ENCODE data around the gene APCDD1.

APCDD1 gene

DNA sequence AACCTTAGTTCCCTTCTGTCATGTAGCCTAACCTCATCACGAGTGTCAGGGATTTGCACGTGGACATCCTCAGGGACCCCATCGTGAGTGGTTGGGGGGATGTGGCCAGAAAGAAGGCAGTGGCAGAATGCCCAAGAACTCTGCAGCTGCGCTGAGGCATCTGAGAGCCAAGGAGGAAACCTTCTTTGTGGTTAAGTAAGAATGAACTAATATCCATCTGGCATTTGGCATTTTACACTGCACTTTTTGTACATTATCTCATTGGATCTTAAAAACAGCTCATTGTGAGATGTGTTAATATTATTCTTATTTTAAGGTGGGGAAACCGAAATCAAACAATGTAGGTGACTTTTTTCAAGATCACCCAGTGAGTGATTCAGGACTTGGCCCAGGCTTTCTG, 32.6 kb upstream of the APCDD1 start:
- no peak for DNase-seq (ENCODE audit: extremely low read depth, insufficient read length)
- Histone ChIP-seq H3K27me3 (replicated peaks; ENCODE audit: control insufficient read depth, insufficient read depth, low read length) (no peaks in the 10 kb centered on the region; the same call in 1 of the 2 replicates), H3K4me3 (replicated peaks; ENCODE audit: low read depth, low read length) (no peak overlapping the region), H3K36me3 (ENCODE audit: control insufficient read depth, insufficient read depth, low read length) (no peaks in the 10 kb centered on the region)
- TF ChIP-seq, protein P1, sequence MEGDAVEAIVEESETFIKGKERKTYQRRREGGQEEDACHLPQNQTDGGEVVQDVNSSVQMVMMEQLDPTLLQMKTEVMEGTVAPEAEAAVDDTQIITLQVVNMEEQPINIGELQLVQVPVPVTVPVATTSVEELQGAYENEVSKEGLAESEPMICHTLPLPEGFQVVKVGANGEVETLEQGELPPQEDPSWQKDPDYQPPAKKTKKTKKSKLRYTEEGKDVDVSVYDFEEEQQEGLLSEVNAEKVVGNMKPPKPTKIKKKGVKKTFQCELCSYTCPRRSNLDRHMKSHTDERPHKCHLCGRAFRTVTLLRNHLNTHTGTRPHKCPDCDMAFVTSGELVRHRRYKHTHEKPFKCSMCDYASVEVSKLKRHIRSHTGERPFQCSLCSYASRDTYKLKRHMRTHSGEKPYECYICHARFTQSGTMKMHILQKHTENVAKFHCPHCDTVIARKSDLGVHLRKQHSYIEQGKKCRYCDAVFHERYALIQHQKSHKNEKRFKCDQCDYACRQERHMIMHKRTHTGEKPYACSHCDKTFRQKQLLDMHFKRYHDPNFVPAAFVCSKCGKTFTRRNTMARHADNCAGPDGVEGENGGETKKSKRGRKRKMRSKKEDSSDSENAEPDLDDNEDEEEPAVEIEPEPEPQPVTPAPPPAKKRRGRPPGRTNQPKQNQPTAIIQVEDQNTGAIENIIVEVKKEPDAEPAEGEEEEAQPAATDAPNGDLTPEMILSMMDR (IDR thresholded peaks at IDR 0.05; ENCODE audit: insufficient read depth, low read length, poor library complexity, severe bottlenecking) = no peak

GRCh38 chr18:10422731-10423130, 31.7 kb upstream of the APCDD1 start:
- H3K36me3 ChIP-seq (ENCODE audit: control insufficient read depth, insufficient read depth, low read length) = no peaks in the 10 kb centered on the region
- H3K4me3 ChIP-seq (replicated peaks; ENCODE audit: low read depth, low read length) = no peak overlapping the region
- DNase-seq (ENCODE audit: extremely low read depth, insufficient read length) = no peak
- TF ChIP-seq, protein P1 (IDR thresholded peaks at IDR 0.05; ENCODE audit: insufficient read depth, low read length, poor library complexity, severe bottlenecking) = no peak
- H3K27me3 ChIP-seq (replicated peaks; ENCODE audit: control insufficient read depth, insufficient read depth, low read length) = no peaks in the 10 kb centered on the region; the same call in 1 of the 2 replicates

DNA sequence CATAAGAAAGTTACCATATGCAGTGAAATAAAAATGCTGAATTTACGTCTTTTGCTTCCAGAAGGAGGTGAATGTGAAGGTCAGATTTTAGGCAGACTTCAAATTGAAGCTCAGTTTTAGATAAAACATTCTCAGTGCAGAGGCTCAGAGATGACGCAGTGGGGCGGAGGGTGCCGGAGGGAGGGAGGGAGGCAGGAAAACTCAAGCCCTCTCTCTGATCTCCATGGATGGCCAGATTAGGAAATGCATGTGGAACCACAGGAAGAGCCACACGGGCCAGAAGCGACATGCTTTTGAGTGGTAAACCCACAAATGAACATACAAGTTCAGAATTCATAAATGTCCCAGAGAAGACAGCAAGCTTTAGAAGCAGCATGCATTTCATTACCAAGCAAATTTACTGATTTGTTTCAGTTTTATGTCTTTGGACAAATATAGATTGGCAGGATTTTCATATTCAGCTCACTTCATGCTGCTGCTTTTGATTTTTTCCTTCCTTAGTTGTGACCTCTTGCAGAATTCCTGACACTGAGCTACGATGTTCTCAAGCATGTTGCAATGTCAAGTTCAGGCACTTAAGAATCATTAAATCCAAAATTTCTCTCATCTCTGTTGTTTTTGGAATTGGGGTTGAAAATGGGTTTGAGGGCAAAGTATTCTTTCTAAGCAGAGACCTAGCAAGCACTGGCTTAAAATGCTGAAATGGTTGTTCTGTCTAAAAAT, 29.7 kb upstream of the APCDD1 start:
- no peaks in the 10 kb centered on the region for H3K36me3 ChIP-seq (ENCODE audit: control insufficient read depth, insufficient read depth, low read length)
- TF ChIP-seq, protein P1 (IDR thresholded peaks at IDR 0.05; ENCODE audit: insufficient read depth, low read length, poor library complexity, severe bottlenecking) = no peak
- H3K27me3 ChIP-seq (replicated peaks; ENCODE audit: control insufficient read depth, insufficient read depth, low read length) = no peaks in the 10 kb centered on the region; the same call in 1 of the 2 replicates
- no peak for DNase-seq (ENCODE audit: extremely low read depth, insufficient read length)
- no peak overlapping the region for H3K4me3 ChIP-seq (replicated peaks; ENCODE audit: low read depth, low read length)

GRCh38 chr18:10430677-10431076, 23.8 kb upstream of the APCDD1 start:
- TF ChIP-seq, protein P1 (IDR thresholded peaks at IDR 0.05; ENCODE audit: insufficient read depth, low read length, poor library complexity, severe bottlenecking) = no peak
- no peaks in the 10 kb centered on the region; the same call in 1 of the 2 replicates for H3K27me3 ChIP-seq (replicated peaks; ENCODE audit: control insufficient read depth, insufficient read depth, low read length)
- no peak for DNase-seq (ENCODE audit: extremely low read depth, insufficient read length)
- no peak overlapping the region for H3K4me3 ChIP-seq (replicated peaks; ENCODE audit: low read depth, low read length)
- H3K36me3 ChIP-seq (ENCODE audit: control insufficient read depth, insufficient read depth, low read length) = no peaks in the 10 kb centered on the region

- Histone ChIP-seq H3K36me3 (ENCODE audit: control insufficient read depth, insufficient read depth, low read length) (no peaks in the 10 kb centered on the region), H3K27me3 (replicated peaks; ENCODE audit: control insufficient read depth, insufficient read depth, low read length) (no peaks in the 10 kb centered on the region), H3K4me3 (replicated peaks; ENCODE audit: low read depth, low read length) (no peak overlapping the region)
- TF ChIP-seq, protein P1 (IDR thresholded peaks at IDR 0.05; ENCODE audit: insufficient read depth, low read length, poor library complexity, severe bottlenecking) = no peak
- DNase-seq (ENCODE audit: extremely low read depth, insufficient read length) = no peak
Measured at GRCh38 chr18:10431680-10432079, 22.8 kb upstream of the APCDD1 start.

Measured in GM06990 (cell line).